T-helper 2 cell treated with Interferon-gamma antibody and Interleukin-4, amounts not matched to agents 5 μg/mL and 100 μg/mL, for 36 hours (primary cell): Measurements from ENCODE around the gene FAM13C.

Experiments
- DNase-seq: peaks from one replicate; pipeline ENCODE4 v3.0.0; 2021; ENCODE audit warnings: low spot score
- H3K27ac Mint-ChIP-seq: one replicate; pipeline ENCODE4 v1.8.0; 2021; ENCODE audit warnings: mild to moderate bottlenecking, mixed read lengths
- H3K27me3 Mint-ChIP-seq: one replicate; pipeline ENCODE4 v1.8.0; 2021; ENCODE audit warnings: low read depth, mixed read lengths
- H3K36me3 Mint-ChIP-seq: one replicate; pipeline ENCODE4 v1.8.0; 2021; ENCODE audit warnings: low read depth, mixed read lengths
- H3K4me1 Mint-ChIP-seq: one replicate; pipeline ENCODE4 v1.8.0; 2021; ENCODE audit warnings: low read depth, mixed read lengths
- H3K4me3 Mint-ChIP-seq: one replicate; pipeline ENCODE4 v1.8.0; 2022; ENCODE audit warnings: mild to moderate bottlenecking, moderate library complexity, mixed read lengths
- H3K9me3 Mint-ChIP-seq: one replicate; pipeline ENCODE4 v1.8.0; 2021; ENCODE audit warnings: mixed read lengths

Gene FAM13C

DNA sequence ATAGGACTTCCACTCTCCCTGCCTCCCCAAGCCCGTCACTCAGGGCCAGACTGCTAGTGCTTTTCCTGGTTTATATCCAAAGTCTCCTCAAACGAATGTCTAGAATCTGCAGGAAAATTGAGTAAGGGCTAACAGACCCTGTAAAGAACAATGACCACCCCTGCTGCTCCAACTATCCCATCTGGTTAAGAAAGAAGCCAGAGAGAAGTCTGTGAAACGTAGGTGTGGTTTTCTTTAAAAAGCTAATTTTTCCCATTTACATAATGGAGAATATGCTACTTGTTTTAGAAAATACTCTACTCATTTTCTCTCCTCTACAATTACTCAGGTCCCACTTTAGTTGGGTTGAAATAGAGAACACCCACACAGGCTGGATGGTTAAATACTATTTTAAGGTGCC lies 72.5 kb downstream of the FAM13C start:
- no peak overlapping the region for H3K27ac Mint-ChIP-seq
- no peaks in the 10 kb centered on the region for H3K9me3 Mint-ChIP-seq
- no peaks in the 10 kb centered on the region for H3K27me3 Mint-ChIP-seq
- DNase-seq, result no peak
- no peaks in the 10 kb centered on the region for H3K36me3 Mint-ChIP-seq
- H3K4me1 Mint-ChIP-seq, result no peaks in the 10 kb centered on the region
- H3K4me3 Mint-ChIP-seq, result no peak overlapping the region

DNA sequence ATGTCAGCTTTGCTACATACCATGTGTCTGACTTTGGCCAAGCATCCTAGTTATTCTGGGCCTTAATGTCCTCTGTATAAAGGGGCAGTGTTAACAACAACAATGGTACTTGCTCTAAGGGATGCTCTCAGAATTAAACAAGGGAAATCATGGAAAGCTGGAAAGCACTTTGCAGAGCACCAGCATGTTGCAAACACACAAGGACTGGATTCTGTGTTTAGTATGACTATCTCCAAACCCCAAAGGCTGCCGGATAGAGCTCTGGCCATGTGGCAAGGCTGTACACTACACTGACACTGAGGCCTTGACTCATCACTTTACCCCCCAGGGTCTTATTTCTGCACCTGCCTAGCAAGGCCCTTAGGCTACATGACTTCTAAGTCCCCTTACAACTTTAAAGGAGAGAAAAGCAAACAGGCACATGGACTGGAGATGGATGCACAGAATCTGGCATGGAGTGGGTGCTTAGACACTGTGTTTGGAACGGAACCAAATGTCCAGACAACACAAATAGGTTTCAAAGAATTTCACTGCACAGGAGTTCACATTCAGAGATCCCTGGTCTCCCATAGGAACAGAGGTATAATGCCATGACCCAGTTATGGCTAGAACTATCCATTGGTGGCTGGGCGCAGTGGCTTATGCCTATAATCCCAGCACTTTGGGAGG lies 74.6 kb downstream of the FAM13C start:
- Mint-ChIP-seq H3K4me3 (no peak overlapping the region), H3K9me3 (no peaks in the 10 kb centered on the region), H3K4me1 (no peaks in the 10 kb centered on the region), H3K27ac (no peak overlapping the region), H3K27me3 (no peaks in the 10 kb centered on the region), H3K36me3 (no peaks in the 10 kb centered on the region)
- DNase-seq, result no peak

- H3K27me3 Mint-ChIP-seq, result no peaks in the 10 kb centered on the region
- no peaks in the 10 kb centered on the region for H3K4me1 Mint-ChIP-seq
- DNase-seq, result no peak
- H3K4me3 Mint-ChIP-seq, result no peak overlapping the region
- no peaks in the 10 kb centered on the region for H3K9me3 Mint-ChIP-seq
- no peaks in the 10 kb centered on the region for H3K36me3 Mint-ChIP-seq
- H3K27ac Mint-ChIP-seq, result no peak overlapping the region
Measured at GRCh38 chr10:59285848-59286247, 76.5 kb downstream of the FAM13C start.

DNA sequence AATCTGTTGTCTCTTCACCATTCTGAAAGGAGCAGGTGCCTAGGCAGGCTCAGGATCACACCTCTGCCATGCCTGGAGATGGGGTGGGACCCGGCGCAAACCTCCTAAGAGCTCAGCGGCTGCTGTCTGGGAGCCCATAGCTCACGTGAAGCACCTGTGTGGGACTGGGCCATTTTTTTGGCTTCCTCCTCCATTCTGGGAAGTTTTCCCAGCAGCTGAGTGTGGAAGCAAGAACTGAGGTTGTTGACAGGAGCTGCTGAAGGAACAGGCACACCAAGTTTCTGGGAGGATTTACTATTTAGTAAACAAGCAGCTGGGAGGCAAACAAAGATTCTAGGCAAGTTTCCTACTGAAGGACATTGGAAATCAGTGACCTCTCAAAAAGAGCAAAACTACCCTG lies 77.3 kb downstream of the FAM13C start:
- Mint-ChIP-seq H3K36me3 (no peaks in the 10 kb centered on the region), H3K4me1 (no peaks in the 10 kb centered on the region), H3K27ac (no peak overlapping the region), H3K27me3 (no peaks in the 10 kb centered on the region), H3K4me3 (no peak overlapping the region), H3K9me3 (no peaks in the 10 kb centered on the region)
- DNase-seq, result no peak

DNA sequence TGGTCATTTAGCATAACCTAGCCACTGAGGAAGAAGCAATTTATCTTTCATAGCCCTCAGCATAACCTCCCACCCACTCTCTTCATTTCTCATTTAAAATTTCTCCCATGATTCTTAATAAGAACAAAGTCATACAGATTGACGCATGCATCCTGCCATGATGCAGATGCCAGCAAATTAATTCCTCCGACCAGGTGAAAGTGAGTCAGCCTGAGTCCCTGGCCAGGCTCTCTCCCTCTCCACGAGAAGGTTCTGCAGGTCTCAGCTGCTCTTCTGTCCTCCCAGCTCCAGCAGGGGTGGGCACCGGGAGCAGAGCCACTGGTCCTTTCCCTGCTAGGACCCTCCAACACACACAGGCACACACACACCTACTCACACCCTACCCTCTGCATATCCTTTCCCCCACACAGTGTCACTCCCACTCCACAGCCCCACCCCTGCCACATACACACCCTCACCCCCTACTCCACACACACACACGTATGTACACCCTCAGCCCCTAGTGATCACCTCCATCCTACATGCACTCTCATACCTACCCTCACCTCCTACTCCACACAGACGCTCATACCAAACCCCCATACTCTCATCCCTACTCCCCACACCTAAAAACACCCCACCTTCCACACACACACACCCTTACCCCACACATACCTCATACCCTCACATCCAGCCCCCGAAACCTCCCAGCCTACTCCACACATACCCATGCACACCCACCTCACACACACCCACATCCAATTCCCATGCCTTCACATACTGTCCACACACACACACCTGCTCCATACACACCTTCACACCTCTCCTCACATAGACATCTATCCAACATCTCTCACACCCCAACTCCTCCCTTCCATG lies 78.0 kb downstream of the FAM13C start:
- no peak for DNase-seq
- Mint-ChIP-seq H3K4me3 (no peak overlapping the region), H3K4me1 (no peaks in the 10 kb centered on the region), H3K27ac (no peak overlapping the region), H3K27me3 (no peaks in the 10 kb centered on the region), H3K36me3 (no peaks in the 10 kb centered on the region), H3K9me3 (no peaks in the 10 kb centered on the region)

- no peaks in the 10 kb centered on the region for H3K4me1 Mint-ChIP-seq
- H3K9me3 Mint-ChIP-seq, result no peaks in the 10 kb centered on the region
- no peaks in the 10 kb centered on the region for H3K27me3 Mint-ChIP-seq
- no peak for DNase-seq
- no peak overlapping the region for H3K4me3 Mint-ChIP-seq
- no peaks in the 10 kb centered on the region for H3K36me3 Mint-ChIP-seq
- H3K27ac Mint-ChIP-seq, result no peak overlapping the region
Measured at GRCh38 chr10:59283456-59284091, 78.8 kb downstream of the FAM13C start.

- DNase-seq, result no peak
- H3K36me3 Mint-ChIP-seq, result no peaks in the 10 kb centered on the region
- no peaks in the 10 kb centered on the region for H3K4me1 Mint-ChIP-seq
- no peak overlapping the region for H3K4me3 Mint-ChIP-seq
- H3K9me3 Mint-ChIP-seq, result no peaks in the 10 kb centered on the region
- no peak overlapping the region for H3K27ac Mint-ChIP-seq
- no peaks in the 10 kb centered on the region for H3K27me3 Mint-ChIP-seq
Measured at GRCh38 chr10:59281861-59282260, 80.5 kb downstream of the FAM13C start.

- Mint-ChIP-seq H3K36me3 (no peaks in the 10 kb centered on the region), H3K4me1 (no peaks in the 10 kb centered on the region), H3K9me3 (no peaks in the 10 kb centered on the region), H3K27me3 (no peaks in the 10 kb centered on the region), H3K4me3 (no peak overlapping the region), H3K27ac (no peak overlapping the region)
- DNase-seq, result no peak
Measured at GRCh38 chr10:59279991-59280505, 82.3 kb downstream of the FAM13C start.

- no peaks in the 10 kb centered on the region for H3K9me3 Mint-ChIP-seq
Measured at GRCh38 chr10:59279476-59279875, 82.9 kb downstream of the FAM13C start.

DNA sequence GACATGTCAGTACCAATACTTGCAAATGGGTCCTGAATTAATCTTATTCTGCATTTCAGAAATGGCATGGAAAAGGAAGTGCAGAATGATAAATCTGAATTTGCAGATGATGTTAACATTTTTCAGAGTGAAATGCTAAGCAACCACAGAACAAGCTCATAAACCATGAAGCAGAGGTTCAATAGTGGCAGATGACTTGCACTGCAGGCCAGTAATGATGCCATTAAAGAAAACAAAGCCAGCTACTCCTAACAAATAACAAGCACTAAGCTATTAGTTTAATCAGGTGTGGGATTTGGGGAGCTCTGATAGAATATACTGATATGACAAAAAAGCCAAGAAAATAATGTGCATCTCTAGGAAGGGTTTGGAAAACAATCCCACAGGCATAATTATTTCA lies 85.4 kb downstream of the FAM13C start:
- no peaks in the 10 kb centered on the region for H3K36me3 Mint-ChIP-seq
- no peaks in the 10 kb centered on the region for H3K27me3 Mint-ChIP-seq
- no peaks in the 10 kb centered on the region for H3K4me1 Mint-ChIP-seq
- no peaks in the 10 kb centered on the region for H3K9me3 Mint-ChIP-seq
- DNase-seq, result no peak
- no peak overlapping the region for H3K27ac Mint-ChIP-seq
- H3K4me3 Mint-ChIP-seq, result no peak overlapping the region

More at GRCh38 chr10:59279476-59279875, 82.9 kb downstream of the FAM13C start:
- Mint-ChIP-seq H3K27ac (no peak overlapping the region), H3K4me3 (no peak overlapping the region), H3K36me3 (no peaks in the 10 kb centered on the region), H3K4me1 (no peaks in the 10 kb centered on the region), H3K27me3 (no peaks in the 10 kb centered on the region)
- DNase-seq, result no peak

- H3K4me1 Mint-ChIP-seq, result no peaks in the 10 kb centered on the region
- no peak for DNase-seq
- H3K4me3 Mint-ChIP-seq, result no peak overlapping the region
- no peaks in the 10 kb centered on the region for H3K36me3 Mint-ChIP-seq
- no peaks in the 10 kb centered on the region for H3K27me3 Mint-ChIP-seq
- H3K27ac Mint-ChIP-seq, result no peak overlapping the region
- H3K9me3 Mint-ChIP-seq, result no peaks in the 10 kb centered on the region
Measured at GRCh38 chr10:59276133-59276532, 86.2 kb downstream of the FAM13C start.

GRCh38 chr10:59273445-59273844 lies 88.9 kb downstream of the FAM13C start:
- DNase-seq, result no peak
- H3K4me1 Mint-ChIP-seq, result no peaks in the 10 kb centered on the region
- no peaks in the 10 kb centered on the region for H3K9me3 Mint-ChIP-seq
- no peak overlapping the region for H3K4me3 Mint-ChIP-seq
- no peaks in the 10 kb centered on the region for H3K36me3 Mint-ChIP-seq
- no peak overlapping the region for H3K27ac Mint-ChIP-seq
- no peaks in the 10 kb centered on the region for H3K27me3 Mint-ChIP-seq

GRCh38 chr10:59272061-59272460 lies 90.3 kb downstream of the FAM13C start:
- H3K27ac Mint-ChIP-seq, result no peak overlapping the region
- H3K36me3 Mint-ChIP-seq, result no peaks in the 10 kb centered on the region
- no peak for DNase-seq
- H3K4me1 Mint-ChIP-seq, result no peaks in the 10 kb centered on the region
- H3K27me3 Mint-ChIP-seq, result no peaks in the 10 kb centered on the region
- H3K9me3 Mint-ChIP-seq, result no peaks in the 10 kb centered on the region
- no peak overlapping the region for H3K4me3 Mint-ChIP-seq

- Mint-ChIP-seq H3K27me3 (no peaks in the 10 kb centered on the region), H3K27ac (no peak overlapping the region), H3K36me3 (no peaks in the 10 kb centered on the region), H3K4me3 (no peak overlapping the region), H3K4me1 (no peaks in the 10 kb centered on the region), H3K9me3 (no peaks in the 10 kb centered on the region)
- DNase-seq, result no peak
Measured at GRCh38 chr10:59271160-59271559, 91.2 kb downstream of the FAM13C start.
